RWPE1 (cell line): ENCODE results near the gene MRO.

Experiments used
- CTCF ChIA-PET: fragments of 350-600 bp; sonication (Branson Sonifier 250); formaldehyde crosslinking; extraction: SDS; loops from one replicate; lab custom pipeline; 2021; lab: Yijun Ruan, JAX
- POLR2A ChIA-PET: fragments of 400-600 bp; formaldehyde crosslinking; extraction: SDS; loops from one replicate; lab custom pipeline; 2020; ENCODE audit warnings: antibody characterized with exemption; ENCODE audit not compliant: low non-redundant PET; lab: Yijun Ruan, JAX
- DNase-seq: peaks from one replicate; pipeline ENCODE4 v3.0.0; 2012; ENCODE audit warnings: low spot score
- H3K27ac ChIP-seq: fragments of 450-650 bp; 2 replicates; pipeline ENCODE4 v1.5.1; 2017
- TF ChIP-seq, protein P1 (sequence below): fragments of 450-650 bp; conservative IDR thresholded peaks from 2 replicates; pipeline ENCODE4 v1.5.1; 2017; ENCODE audit warnings: low read depth, mild to moderate bottlenecking

Gene MRO

GRCh38 chr18:50793641-50794565, 25.9 kb downstream of the MRO start:
- ChIA-PET CTCF (interaction anchor here (0.6 kb wide), 1 partner anchor 18 kb away, joined by 4 read pairs; no protein-coding TSS in a partner anchor), POLR2A (no interaction called here)
- TF ChIP-seq, protein P1, sequence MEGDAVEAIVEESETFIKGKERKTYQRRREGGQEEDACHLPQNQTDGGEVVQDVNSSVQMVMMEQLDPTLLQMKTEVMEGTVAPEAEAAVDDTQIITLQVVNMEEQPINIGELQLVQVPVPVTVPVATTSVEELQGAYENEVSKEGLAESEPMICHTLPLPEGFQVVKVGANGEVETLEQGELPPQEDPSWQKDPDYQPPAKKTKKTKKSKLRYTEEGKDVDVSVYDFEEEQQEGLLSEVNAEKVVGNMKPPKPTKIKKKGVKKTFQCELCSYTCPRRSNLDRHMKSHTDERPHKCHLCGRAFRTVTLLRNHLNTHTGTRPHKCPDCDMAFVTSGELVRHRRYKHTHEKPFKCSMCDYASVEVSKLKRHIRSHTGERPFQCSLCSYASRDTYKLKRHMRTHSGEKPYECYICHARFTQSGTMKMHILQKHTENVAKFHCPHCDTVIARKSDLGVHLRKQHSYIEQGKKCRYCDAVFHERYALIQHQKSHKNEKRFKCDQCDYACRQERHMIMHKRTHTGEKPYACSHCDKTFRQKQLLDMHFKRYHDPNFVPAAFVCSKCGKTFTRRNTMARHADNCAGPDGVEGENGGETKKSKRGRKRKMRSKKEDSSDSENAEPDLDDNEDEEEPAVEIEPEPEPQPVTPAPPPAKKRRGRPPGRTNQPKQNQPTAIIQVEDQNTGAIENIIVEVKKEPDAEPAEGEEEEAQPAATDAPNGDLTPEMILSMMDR = no peak
- no peak overlapping the region for H3K27ac ChIP-seq
- no peak for DNase-seq

DNA sequence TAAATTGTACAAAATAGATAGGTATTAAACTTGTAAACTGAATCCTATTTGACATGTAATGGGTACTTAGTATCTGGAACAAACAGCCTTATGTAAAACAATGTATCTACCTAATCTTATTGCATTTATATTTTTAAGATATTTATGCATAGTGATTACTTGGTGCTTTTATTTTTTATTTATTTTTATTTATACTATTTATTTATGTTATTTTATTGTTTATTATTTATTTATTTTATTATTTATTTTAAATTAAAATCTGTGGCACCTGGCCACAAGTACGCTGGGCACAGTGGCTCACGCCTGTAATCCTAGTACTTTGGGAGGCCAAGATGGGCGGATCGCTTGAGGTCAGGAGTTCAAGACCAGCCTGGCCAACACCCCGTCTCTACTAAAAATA, 26.9 kb downstream of the MRO start:
- TF ChIP-seq, protein P1 = no peak
- CTCF ChIA-PET = no interaction called here
- POLR2A ChIA-PET = no interaction called here
- DNase-seq = no peak
- no peak overlapping the region for H3K27ac ChIP-seq

- no peak overlapping the region for H3K27ac ChIP-seq
- POLR2A ChIA-PET = no interaction called here
- no peak for DNase-seq
- CTCF ChIA-PET = no interaction called here
- TF ChIP-seq, protein P1 = no peak
Measured at GRCh38 chr18:50791599-50792438, 28.0 kb downstream of the MRO start.

DNA sequence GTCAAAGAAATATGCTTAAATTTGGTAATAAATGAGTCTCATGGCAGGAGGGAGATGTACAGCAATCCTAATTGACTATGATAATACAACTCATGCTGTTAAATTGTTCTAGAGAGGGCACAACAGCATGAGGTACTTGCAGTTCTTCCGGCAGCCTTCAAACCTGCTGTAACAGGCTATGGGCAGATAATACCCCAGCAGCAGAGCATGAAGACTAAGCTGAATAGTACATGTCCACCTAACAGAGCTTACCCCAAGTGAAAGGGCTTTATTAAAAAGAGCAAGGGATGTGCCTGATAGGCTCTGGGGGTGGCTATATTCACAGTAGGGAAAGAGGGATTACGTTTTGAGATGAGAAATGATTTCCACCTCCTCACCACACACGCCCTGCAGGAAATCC, 28.9 kb downstream of the MRO start:
- no peak for DNase-seq
- POLR2A ChIA-PET = no interaction called here
- H3K27ac ChIP-seq = no peak overlapping the region
- CTCF ChIA-PET = no interaction called here
- TF ChIP-seq, protein P1 = no peak

GRCh38 chr18:50790241-50790640, 29.6 kb downstream of the MRO start:
- TF ChIP-seq, protein P1 = no peak
- ChIA-PET POLR2A (no interaction called here), CTCF (no interaction called here)

GRCh38 chr18:50788284-50788683, 31.5 kb downstream of the MRO start:
- H3K27ac ChIP-seq = no peak overlapping the region
- no peak for DNase-seq
- ChIA-PET POLR2A (no interaction called here), CTCF (no interaction called here)
- TF ChIP-seq, protein P1 = no peak

More at GRCh38 chr18:50790241-50790640, 29.6 kb downstream of the MRO start:
- DNase-seq = no peak
- no peak overlapping the region for H3K27ac ChIP-seq
